ENCODE results near the gene CPEB1.
"Not testable (repeated sequence)": the region's sequence is repeated elsewhere in the genome, so short reads cannot be mapped to it uniquely, and the experiment has no call there.

The CPEB1 gene

GRCh38 chr15:82500772-82501171 is 146.4 kb downstream of the CPEB1 start:
- not testable (repeated sequence) for H3K4me1 ChIP-seq (ENCODE audit: control insufficient read depth, insufficient read depth, low read length)
- 64 to 100% methylated on average over 2 to 3 of the region's 4 CpGs for WGBS, 2 experiments

GRCh38 chr15:82497978-82498377 is 149.2 kb downstream of the CPEB1 start:
- H3K4me1 ChIP-seq (ENCODE audit: control insufficient read depth, insufficient read depth, low read length); H3K27ac ChIP-seq (ENCODE audit: insufficient read depth, low read depth, low read length, poor library complexity, severe bottlenecking); H3K27me3 ChIP-seq (ENCODE audit: control insufficient read depth, insufficient read depth, low read length, poor library complexity, severe bottlenecking); H3K9me3 ChIP-seq (ENCODE audit: control insufficient read depth, low read length); H3K4me3 ChIP-seq (ENCODE audit: insufficient read depth, low read depth, low read length); H3K36me3 ChIP-seq (ENCODE audit: control insufficient read depth, insufficient read depth, low read length): not testable (repeated sequence)

More at GRCh38 chr15:82500772-82501171, 146.4 kb downstream of the CPEB1 start:
- not testable (repeated sequence) for H3K27ac ChIP-seq (ENCODE audit: insufficient read depth, low read depth, low read length, poor library complexity, severe bottlenecking); H3K36me3 ChIP-seq (ENCODE audit: control insufficient read depth, insufficient read depth, low read length); H3K4me3 ChIP-seq (ENCODE audit: insufficient read depth, low read depth, low read length); H3K27me3 ChIP-seq (ENCODE audit: control insufficient read depth, insufficient read depth, low read length, poor library complexity, severe bottlenecking); H3K9me3 ChIP-seq (ENCODE audit: control insufficient read depth, low read length)

Measured in ectodermal cell (in vitro differentiated cells).